GM18526 (cell line): ENCODE data around the gene CSNK1A1L.

ENCODE experiments used
- POLR2A ChIP-seq: IDR thresholded peaks from 3 replicates; pipeline ENCODE4 v1.6.1; 2011; ENCODE audit not compliant: insufficient read length; ENCODE audit errors: extremely low read depth

The CSNK1A1L gene

GRCh38 chr13:37087486-37087885 is 18.0 kb downstream of the CSNK1A1L start:
- no peak for TF ChIP-seq POLR2A

DNA sequence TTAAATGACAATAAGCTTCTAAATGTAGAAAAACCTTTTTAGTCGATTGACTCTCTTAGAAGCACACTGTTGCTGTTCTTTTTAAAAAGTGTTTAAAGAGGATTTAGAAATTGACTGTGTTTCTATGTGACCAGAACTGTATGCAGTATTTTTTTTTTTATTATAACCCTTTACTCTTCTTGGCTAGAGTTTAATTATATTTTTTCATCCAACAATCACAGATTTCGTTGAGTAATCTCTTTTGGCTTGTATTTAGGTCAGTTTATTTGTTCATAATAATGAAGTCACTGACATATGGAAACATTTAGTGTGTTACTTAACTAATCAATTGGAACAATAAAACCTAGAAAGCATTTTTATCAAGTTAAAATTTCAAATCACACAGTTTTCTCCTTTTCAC is 19.9 kb downstream of the CSNK1A1L start:
- TF ChIP-seq POLR2A: no peak

DNA sequence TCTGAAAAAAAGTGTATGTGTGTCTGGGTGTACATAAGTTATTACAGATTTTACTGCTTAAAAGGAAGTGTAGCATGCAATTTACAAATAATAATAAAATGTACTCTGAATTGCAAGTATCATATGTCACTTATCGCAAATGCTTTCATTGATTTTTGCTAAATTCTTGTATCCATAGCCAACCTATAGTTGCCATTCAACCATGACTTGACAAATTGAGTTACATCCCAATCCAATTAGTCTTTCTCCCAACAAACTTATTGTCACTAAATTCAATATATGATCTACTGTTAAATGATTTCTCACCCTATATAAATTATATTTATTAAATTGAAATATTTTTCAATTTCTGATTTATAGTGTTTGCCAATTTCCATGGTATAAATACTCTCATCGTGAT is 28.6 kb downstream of the CSNK1A1L start:
- TF ChIP-seq POLR2A: no peak

GRCh38 chr13:37075164-37075563 is 30.3 kb downstream of the CSNK1A1L start:
- no peak for TF ChIP-seq POLR2A

- TF ChIP-seq POLR2A: no peak
These were observed 30.8 kb downstream of the CSNK1A1L start for GRCh38 chr13:37074703-37075102.

GRCh38 chr13:37072024-37072423 is 33.4 kb downstream of the CSNK1A1L start:
- TF ChIP-seq POLR2A: no peak

DNA sequence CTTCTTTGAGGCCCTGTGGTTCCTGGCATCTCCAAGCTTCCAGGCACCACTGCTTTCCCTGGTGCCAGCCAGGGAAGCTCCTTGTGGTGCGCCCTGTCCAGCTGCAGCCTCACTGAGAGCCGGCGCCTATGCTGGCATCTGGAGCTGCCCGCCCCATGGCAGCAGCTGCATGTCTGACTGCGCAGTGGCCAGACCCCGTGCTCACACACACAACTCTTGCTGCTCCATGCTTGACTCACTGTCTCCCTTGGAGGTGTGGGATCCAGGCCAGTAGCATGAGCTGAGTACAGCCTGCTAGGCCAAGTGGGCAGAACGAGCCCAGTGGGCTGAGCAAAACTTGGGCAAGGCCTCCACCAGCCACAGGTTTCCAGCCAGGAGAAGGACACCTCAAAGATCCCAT is 34.5 kb downstream of the CSNK1A1L start:
- no peak for TF ChIP-seq POLR2A

- no peak for TF ChIP-seq POLR2A
These were observed 35.2 kb downstream of the CSNK1A1L start for GRCh38 chr13:37070145-37070695.

- TF ChIP-seq POLR2A: no peak
These were observed 35.8 kb downstream of the CSNK1A1L start for GRCh38 chr13:37069597-37070103.

GRCh38 chr13:37068962-37069361 is 36.5 kb downstream of the CSNK1A1L start:
- TF ChIP-seq POLR2A: no peak

DNA sequence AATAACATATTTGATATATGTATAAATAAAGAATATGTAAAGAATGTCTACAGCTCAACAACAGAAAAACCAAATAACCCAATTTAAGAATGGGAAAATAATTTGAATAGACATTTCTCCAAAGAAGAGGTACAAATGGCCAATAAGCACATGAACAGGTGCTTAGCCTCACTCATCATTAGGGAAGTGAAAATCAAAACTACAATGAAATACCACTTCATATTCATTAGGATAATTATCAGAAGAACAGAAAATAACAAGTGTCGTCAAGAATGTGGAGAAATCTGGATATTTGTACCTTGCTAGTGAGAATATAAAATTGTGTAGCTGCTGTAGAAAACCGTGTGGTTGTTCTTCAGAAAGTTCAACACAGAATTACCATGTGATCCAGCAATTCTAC is 37.6 kb downstream of the CSNK1A1L start:
- no peak for TF ChIP-seq POLR2A

DNA sequence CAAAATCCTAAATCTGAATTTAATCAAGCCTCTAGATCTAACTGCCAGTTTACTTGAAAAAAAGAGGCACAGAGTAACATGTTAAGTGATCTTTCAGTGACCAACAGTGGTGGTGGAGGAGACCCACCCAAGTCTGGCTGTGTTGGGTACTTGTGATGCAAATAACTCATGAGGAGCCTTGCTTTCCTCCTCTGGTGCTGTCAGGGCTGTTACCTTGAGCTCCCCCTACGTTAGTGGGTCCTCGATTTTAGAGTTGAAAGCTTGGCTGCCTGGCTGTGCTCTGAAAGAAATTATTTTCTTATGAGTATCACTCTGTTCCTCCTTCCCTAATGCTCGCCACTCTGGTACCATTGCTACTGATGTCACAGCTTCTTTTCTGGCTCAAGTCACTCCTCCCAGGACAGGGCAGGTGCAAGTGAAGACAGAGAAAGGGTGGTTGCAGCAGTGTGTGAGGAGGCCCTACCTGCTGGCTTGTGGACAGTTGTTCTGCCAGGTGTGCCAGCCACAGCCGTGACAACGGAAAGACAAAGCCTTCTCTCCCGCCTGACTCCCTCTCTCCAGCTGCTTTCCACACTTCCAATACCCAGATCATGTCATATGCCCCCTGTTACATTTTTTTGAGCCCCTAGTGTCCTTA is 39.5 kb downstream of the CSNK1A1L start:
- no peak for TF ChIP-seq POLR2A

DNA sequence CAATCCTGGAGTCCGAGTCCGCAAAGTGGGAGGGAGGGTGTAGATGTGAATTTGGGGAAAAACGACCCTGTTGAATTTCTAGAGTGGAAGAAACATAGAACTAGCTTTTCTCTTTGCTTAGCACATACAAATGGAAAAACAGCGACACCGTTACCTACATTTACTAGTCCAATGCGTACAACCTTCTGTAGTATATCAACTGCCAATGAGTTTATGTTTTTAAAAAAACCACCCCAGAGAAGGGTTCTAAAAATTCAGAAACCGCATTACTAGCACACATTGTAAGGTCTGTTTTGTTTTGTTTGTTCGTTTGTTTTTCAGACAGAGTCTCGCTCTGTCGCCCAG is 45.6 kb downstream of the CSNK1A1L start:
- TF ChIP-seq POLR2A: no peak

- peak; percentile 83 for TF ChIP-seq POLR2A
These were observed 46.3 kb downstream of the CSNK1A1L start, which contains the start of gene SUPT20H for GRCh38 chr13:37058910-37059847. Gene SUPT20H, minus strand, starts transcription at chr13:37059688. Its CDS starts 8,198 bp downstream, at chr13:37051490.
